Retinal pigment epithelial cell (primary cell): Measurements from ENCODE around the gene N4BP2.

Source experiments
- DNase-seq: peaks from one replicate; pipeline ENCODE4 v3.0.0-alpha.2; 2010; ENCODE audit warnings: low read depth
- H3K4me3 ChIP-seq: 2 replicates; pipeline ENCODE4 v1.5.1; 2011; ENCODE audit warnings: mild to moderate bottlenecking, low read length, control low read depth, moderate library complexity
- CTCF ChIP-seq: conservative IDR thresholded peaks from 2 replicates; pipeline ENCODE4 v1.5.1; 2011; ENCODE audit warnings: low read depth, low read length, control low read depth, inconsistent platforms

The N4BP2 gene

GRCh38 chr4:40057586-40058091, 989 bp downstream of the N4BP2 start:
- H3K4me3 ChIP-seq: peak overlapping the region; percentile 77
- DNase-seq: peak; percentile 91

GRCh38 chr4:40058121-40058520, 1.5 kb downstream of the N4BP2 start:
- no peak for DNase-seq
- H3K4me3 ChIP-seq: peak overlapping the region; percentile 77
- no peak for TF ChIP-seq CTCF

More at GRCh38 chr4:40057586-40058091, 989 bp downstream of the N4BP2 start:
- TF ChIP-seq CTCF: no peak

GRCh38 chr4:40058854-40059253, 2.2 kb downstream of the N4BP2 start:
- no peak overlapping the region for H3K4me3 ChIP-seq
- TF ChIP-seq CTCF: no peak
- DNase-seq: no peak

- TF ChIP-seq CTCF: no peak
- H3K4me3 ChIP-seq: no peak overlapping the region
- no peak for DNase-seq
Observed at GRCh38 chr4:40059362-40059761, 2.7 kb downstream of the N4BP2 start.

GRCh38 chr4:40065010-40065409, 8.4 kb downstream of the N4BP2 start:
- no peak overlapping the region for H3K4me3 ChIP-seq
- DNase-seq: no peak
- TF ChIP-seq CTCF: no peak

GRCh38 chr4:40066651-40067050, 10.0 kb downstream of the N4BP2 start:
- DNase-seq: no peak

GRCh38 chr4:40070387-40070786, 13.7 kb downstream of the N4BP2 start:
- H3K4me3 ChIP-seq: no peak overlapping the region
- DNase-seq: no peak

More at GRCh38 chr4:40066651-40067050, 10.0 kb downstream of the N4BP2 start:
- H3K4me3 ChIP-seq: no peak overlapping the region
- TF ChIP-seq CTCF: no peak

More at GRCh38 chr4:40070387-40070786, 13.7 kb downstream of the N4BP2 start:
- no peak for TF ChIP-seq CTCF
